Psoas muscle (tissue), 8 donors: ENCODE measurements around the gene GALE. TPM values are rescaled to one million over a fixed set of nuclear protein-coding genes. Genes with fewer than 3 reads are reported as not detected.
"Not testable (repeated sequence)": the region's sequence is repeated elsewhere in the genome, so short reads cannot be mapped to it uniquely, and the experiment has no call there.

ENCODE experiments used
- ATAC-seq, 4 donors: fragments of 200-7000 bp; cut with Tn5 transposase; one replicate each; pipeline ENCODE4 v1.9.1; 2020; ENCODE audit warnings: moderate library complexity in 3 of 4, mild to moderate bottlenecking in 2 of 4
- DNase-seq, 2 donors: peaks; one replicate each; pipeline ENCODE4 v3.0.0-alpha.2; 2020
- H3K27ac ChIP-seq: fragments of 200-600 bp; one replicate; pipeline ENCODE4 v1.8.0; 2022
- H3K27me3 ChIP-seq, 3 donors: fragments of 200-600 bp in 1 of 3; one replicate each; pipeline versions ENCODE4 v1.6.1 to v1.8.0; 2013 to 2022; ENCODE audit warnings: low read length in 2 of 3, mild to moderate bottlenecking in 2 of 3, moderate library complexity in 1 of 3; ENCODE audit not compliant: insufficient read depth in 3 of 3
- H3K36me3 ChIP-seq, 2 donors: fragments of 200-600 bp in 1 of 2; one replicate each; pipeline versions ENCODE4 v1.6.1 to v1.8.0; 2013 to 2022; ENCODE audit warnings: low read depth in 1 of 2, mild to moderate bottlenecking in 1 of 2, moderate library complexity in 1 of 2; ENCODE audit not compliant: insufficient read depth in 1 of 2
- H3K4me1 ChIP-seq: fragments of 200-600 bp; one replicate; pipeline ENCODE4 v1.8.0; 2022
- H3K4me3 ChIP-seq: fragments of 200-600 bp; one replicate; pipeline ENCODE4 v1.8.0; 2022; ENCODE audit warnings: mild to moderate bottlenecking
- H3K9me3 ChIP-seq: fragments of 200-600 bp; one replicate; pipeline ENCODE4 v1.8.0; 2022
- WGBS, 3 donors: extraction: QIAGEN DNeasy Blood & Tissue Kit; methylation state at CpG; one replicate each; pipeline versions ENCODE4 v1.1.6 to v1.1.7; 2013; 5-methylcytosine and 5-hydroxymethylcytosine counted together
- intact Hi-C, 2 donors: fragments of 100-400 bp; cut with DNase I; formaldehyde crosslinking; loops; one replicate each; pipeline versions ENCODE4 v1.11.0 to v1.14.2; 2022
- polyA plus RNA-seq, 3 donors: library from polyadenylated mRNA; stranded (reverse); fragments of 200-250 nt; gene quantifications; one replicate each; pipeline ENCODE4 v1.2.3, GENCODE V29; 2013
- total RNA-seq, 4 donors: library from RNA; stranded (reverse); fragmentation: NEBNext Ultra II Directional in 2 of 4; extraction: Animal tissue kit (Norgen Biotek cat#: 25700) in 2 of 4; gene quantifications; one replicate each; pipeline versions ENCODE4 v1.2.1 to v1.2.4, GENCODE V29; 2021 to 2023
- TF ChIP-seq, protein P1 (sequence below): fragments of 200-600 bp; IDR thresholded peaks from one replicate; pipeline ENCODE4 v1.8.0; 2022; ENCODE audit warnings: antibody characterized with exemption
- donor health status: healthy with polysubstance abuse.
- donor health status: DM: no; HTN: no; CAD: no; lungs with moderate emphysema.
- donor health status: Bipolar disorder and iron deficiency.
- donor health status: healthy.
- donor health status: DM: yes; HTN: yes; CAD: no.
- donor health status: DM: no; HTN: no; CAD: no.
- donor health status: DM: no; HTN: no; CAD: no.
- donor health status: DM: yes; HTN: yes; CAD: no.

The GALE gene
- total and polyA plus RNA-seq, 7 donors, result 6.4 to 69.9 (median 7.7) TPM

DNA sequence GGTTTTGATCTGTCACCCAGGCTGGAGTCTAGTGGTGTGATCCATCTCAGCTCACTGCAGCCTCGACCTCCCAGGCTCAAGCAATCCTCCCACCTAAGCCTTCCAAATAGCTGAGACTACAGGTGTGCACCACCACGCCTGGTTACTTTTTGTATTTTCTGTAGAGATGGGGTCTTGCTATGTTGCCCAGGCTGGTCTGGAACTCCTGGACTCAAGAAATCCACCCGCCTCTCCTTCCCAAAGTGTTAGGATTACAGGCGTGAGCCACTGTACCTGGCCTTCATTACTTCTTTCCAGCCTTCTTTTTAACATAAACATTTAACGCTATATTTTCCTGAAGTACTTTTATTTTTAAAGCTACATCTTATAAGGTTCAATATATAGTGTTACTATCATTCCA, 43.1 kb upstream of the GALE start:
- H3K36me3 ChIP-seq, result peaks cover 4 to 25% of the 10 kb centered on the region in 2 donors
- intact Hi-C loops, result no loop called here
- peaks cover 19% of the 10 kb centered on the region for H3K4me1 ChIP-seq
- WGBS, 3 donors, result 88 to 92% (median 89%) methylated on average over 5 of the region's 5 CpGs
- no peak overlapping the region for H3K27ac ChIP-seq
- TF ChIP-seq, protein P1, sequence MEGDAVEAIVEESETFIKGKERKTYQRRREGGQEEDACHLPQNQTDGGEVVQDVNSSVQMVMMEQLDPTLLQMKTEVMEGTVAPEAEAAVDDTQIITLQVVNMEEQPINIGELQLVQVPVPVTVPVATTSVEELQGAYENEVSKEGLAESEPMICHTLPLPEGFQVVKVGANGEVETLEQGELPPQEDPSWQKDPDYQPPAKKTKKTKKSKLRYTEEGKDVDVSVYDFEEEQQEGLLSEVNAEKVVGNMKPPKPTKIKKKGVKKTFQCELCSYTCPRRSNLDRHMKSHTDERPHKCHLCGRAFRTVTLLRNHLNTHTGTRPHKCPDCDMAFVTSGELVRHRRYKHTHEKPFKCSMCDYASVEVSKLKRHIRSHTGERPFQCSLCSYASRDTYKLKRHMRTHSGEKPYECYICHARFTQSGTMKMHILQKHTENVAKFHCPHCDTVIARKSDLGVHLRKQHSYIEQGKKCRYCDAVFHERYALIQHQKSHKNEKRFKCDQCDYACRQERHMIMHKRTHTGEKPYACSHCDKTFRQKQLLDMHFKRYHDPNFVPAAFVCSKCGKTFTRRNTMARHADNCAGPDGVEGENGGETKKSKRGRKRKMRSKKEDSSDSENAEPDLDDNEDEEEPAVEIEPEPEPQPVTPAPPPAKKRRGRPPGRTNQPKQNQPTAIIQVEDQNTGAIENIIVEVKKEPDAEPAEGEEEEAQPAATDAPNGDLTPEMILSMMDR, result no peak
- H3K4me3 ChIP-seq, result no peak overlapping the region
- no peak for DNase-seq
- ATAC-seq, result no peak
- no peaks in the 10 kb centered on the region for H3K27me3 ChIP-seq
- H3K9me3 ChIP-seq, result peaks cover 4% of the 10 kb centered on the region

DNA sequence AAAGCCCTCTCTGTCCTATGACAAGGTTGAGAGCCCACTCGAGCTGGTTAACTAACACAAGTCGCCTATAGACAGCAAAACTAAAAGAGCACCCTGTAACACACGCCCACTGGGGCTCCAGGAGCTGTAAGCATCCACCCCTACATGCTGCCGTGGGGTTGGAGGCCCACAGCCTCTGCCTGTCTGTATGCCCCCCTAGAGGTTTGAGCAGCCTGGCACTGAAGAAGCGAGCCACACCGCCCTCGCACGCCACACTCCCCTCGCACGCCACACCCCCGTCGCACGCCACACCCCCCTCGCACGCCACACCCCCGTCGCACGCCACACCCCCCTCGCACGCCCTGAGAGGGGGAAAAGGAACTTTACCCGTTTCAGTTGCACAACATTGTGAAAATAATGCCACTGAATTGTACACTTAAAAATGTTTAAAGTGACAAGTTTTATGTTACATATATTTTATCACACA, 37.9 kb upstream of the GALE start:
- peak; percentile 87 to 99 (median 97) for ATAC-seq
- peaks cover 3% of the 10 kb centered on the region for H3K4me1 ChIP-seq
- no peaks in the 10 kb centered on the region for H3K36me3 ChIP-seq
- intact Hi-C loops, result no loop called here
- TF ChIP-seq, protein P1, result no peak
- H3K4me3 ChIP-seq, result peak overlapping the region; percentile 62
- DNase-seq, result peak; percentile 70 to 84
- no peaks in the 10 kb centered on the region for H3K9me3 ChIP-seq
- H3K27ac ChIP-seq, result no peak overlapping the region
- 0 to 1% (median 0%) methylated on average over 19 to 21 of the region's 21 CpGs for WGBS, 3 donors
- H3K27me3 ChIP-seq, result no peaks in the 10 kb centered on the region

DNA sequence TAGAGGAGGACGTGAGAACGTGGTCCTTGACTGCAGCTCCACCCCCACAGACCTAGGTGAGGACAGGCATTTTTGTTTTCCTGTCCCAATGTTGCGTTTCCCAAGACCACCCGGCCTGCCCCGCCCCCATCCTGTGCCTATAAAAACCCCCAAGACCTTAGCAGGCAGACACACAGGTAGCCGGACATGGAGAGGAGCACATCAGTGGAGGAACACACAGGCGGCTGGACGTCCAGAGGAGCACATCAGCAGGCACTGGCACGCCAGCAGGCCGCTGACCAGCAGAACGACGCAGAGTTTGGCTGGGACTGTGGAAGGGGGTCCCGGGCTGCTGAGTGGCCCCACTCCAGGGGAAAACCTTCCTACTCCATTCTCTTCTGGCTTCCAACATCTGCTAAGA, 37.4 kb upstream of the GALE start:
- Histone ChIP-seq H3K27me3 (no peaks in the 10 kb centered on the region), H3K27ac (no peak overlapping the region), H3K9me3 (no peaks in the 10 kb centered on the region), H3K4me3 (peak overlapping the region; percentile 62), H3K36me3 (no peaks in the 10 kb centered on the region), H3K4me1 (peaks cover 3% of the 10 kb centered on the region)
- ATAC-seq, result peak in 3 of 4 donors; percentile 26 to 33 (median 30)
- DNase-seq, result no peak
- TF ChIP-seq, protein P1, result no peak
- intact Hi-C loops, result no loop called here
- 14 to 21% (median 17%) methylated on average over 13 of the region's 13 CpGs for WGBS, 3 donors

DNA sequence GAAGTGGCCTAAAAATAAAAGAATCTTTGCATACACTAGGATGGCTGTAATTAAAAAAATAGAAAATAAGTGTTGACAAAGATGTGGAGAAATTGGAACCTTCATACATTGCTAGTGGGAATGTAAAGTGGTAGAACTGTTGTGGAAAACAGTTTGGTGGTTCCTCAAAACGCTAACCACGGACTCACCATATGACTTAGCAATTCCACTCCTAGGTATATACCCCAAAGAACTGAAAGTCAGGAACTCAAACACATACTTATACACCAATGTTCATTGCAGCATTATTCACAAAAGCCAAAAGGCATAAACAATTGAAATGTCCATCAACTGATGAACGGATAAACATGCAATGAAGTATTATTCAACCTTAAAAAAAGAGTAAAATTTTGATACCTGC, 35.5 kb upstream of the GALE start:
- intact Hi-C loops, result no loop called here
- no peak for ATAC-seq

DNA sequence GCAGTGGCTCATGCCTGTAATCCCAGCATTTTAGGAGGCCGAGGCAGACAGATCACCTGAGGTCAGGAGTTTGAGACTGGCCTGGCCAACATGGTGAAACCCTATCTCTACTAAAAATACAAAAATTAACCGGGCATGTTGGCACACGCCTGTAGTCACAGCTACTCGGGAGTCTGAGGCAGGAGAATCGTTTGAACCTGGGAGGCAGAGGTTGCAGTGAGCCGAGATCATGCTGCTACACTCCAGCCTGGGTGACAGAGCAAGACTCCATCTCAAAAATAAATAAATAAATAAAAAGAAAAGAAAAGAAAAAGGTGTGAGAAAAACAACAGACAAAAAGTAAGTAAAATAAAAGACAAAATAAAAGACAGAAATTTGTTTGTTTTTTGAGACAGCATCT, 33.6 kb upstream of the GALE start:
- H3K9me3 ChIP-seq, H3K4me3 ChIP-seq, DNase-seq, H3K27me3 ChIP-seq, intact Hi-C loops, H3K36me3 ChIP-seq, ATAC-seq, H3K4me1 ChIP-seq, H3K27ac ChIP-seq: not testable (repeated sequence)
- WGBS, 3 donors, result 29 to 40% (median 31%) methylated on average over 6 of the region's 6 CpGs

More for the DNA sequence above, 35.5 kb upstream of the GALE start:
- Histone ChIP-seq H3K27me3 (no peaks in the 10 kb centered on the region), H3K9me3 (no peaks in the 10 kb centered on the region), H3K4me1 (peaks cover 3% of the 10 kb centered on the region), H3K27ac (no peak overlapping the region), H3K4me3 (no peak overlapping the region), H3K36me3 (no peaks in the 10 kb centered on the region)
- no peak for DNase-seq
- WGBS, 3 donors, result 76 to 79% (median 77%) methylated on average over 3 of the region's 3 CpGs
- TF ChIP-seq, protein P1, result no peak
